Prostate gland (tissue), 2 donors: ENCODE measurements around the gene GON4L.

Experiments used
- CTCF ChIP-seq, 4 experiments: fragments of 200-600 bp in 2 of 4; fragments of 450-650 bp in 2 of 4; sonication (generic) in 2 of 4; IDR thresholded peaks; 1 replicate in 3 of 4; 2 replicates in 1 of 4; pipeline ENCODE4 v1.5.1; 2016 to 2019; ENCODE audit warnings: antibody characterized with exemption in 4 of 4, mild to moderate bottlenecking in 2 of 4, moderate library complexity in 2 of 4
- POLR2A ChIP-seq: fragments of 450-650 bp; IDR thresholded peaks from one replicate; pipeline ENCODE4 v1.6.1; 2016; ENCODE audit warnings: antibody characterized with exemption, mild to moderate bottlenecking
- POLR2AphosphoS5 ChIP-seq: sonication (generic); formaldehyde crosslinking; IDR thresholded peaks from one replicate; pipeline ENCODE4 v1.6.1; 2017; ENCODE audit warnings: antibody characterized with exemption

- TF ChIP-seq CTCF (IDR thresholded peaks at IDR 0.05): no peak
- no peak for TF ChIP-seq POLR2A
- TF ChIP-seq POLR2AphosphoS5: no peak
Measured at GRCh38 chr1:155809088-155809487, 47.9 kb downstream of the GON4L start.
